ENCODE data around the gene DIP2C.
A peak's percentile ranks its signal among the peaks of the same experiment; 100 is the strongest.

DIP2C gene, protein sequence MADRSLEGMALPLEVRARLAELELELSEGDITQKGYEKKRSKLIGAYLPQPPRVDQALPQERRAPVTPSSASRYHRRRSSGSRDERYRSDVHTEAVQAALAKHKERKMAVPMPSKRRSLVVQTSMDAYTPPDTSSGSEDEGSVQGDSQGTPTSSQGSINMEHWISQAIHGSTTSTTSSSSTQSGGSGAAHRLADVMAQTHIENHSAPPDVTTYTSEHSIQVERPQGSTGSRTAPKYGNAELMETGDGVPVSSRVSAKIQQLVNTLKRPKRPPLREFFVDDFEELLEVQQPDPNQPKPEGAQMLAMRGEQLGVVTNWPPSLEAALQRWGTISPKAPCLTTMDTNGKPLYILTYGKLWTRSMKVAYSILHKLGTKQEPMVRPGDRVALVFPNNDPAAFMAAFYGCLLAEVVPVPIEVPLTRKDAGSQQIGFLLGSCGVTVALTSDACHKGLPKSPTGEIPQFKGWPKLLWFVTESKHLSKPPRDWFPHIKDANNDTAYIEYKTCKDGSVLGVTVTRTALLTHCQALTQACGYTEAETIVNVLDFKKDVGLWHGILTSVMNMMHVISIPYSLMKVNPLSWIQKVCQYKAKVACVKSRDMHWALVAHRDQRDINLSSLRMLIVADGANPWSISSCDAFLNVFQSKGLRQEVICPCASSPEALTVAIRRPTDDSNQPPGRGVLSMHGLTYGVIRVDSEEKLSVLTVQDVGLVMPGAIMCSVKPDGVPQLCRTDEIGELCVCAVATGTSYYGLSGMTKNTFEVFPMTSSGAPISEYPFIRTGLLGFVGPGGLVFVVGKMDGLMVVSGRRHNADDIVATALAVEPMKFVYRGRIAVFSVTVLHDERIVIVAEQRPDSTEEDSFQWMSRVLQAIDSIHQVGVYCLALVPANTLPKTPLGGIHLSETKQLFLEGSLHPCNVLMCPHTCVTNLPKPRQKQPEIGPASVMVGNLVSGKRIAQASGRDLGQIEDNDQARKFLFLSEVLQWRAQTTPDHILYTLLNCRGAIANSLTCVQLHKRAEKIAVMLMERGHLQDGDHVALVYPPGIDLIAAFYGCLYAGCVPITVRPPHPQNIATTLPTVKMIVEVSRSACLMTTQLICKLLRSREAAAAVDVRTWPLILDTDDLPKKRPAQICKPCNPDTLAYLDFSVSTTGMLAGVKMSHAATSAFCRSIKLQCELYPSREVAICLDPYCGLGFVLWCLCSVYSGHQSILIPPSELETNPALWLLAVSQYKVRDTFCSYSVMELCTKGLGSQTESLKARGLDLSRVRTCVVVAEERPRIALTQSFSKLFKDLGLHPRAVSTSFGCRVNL (N-terminal part only)

DNA sequence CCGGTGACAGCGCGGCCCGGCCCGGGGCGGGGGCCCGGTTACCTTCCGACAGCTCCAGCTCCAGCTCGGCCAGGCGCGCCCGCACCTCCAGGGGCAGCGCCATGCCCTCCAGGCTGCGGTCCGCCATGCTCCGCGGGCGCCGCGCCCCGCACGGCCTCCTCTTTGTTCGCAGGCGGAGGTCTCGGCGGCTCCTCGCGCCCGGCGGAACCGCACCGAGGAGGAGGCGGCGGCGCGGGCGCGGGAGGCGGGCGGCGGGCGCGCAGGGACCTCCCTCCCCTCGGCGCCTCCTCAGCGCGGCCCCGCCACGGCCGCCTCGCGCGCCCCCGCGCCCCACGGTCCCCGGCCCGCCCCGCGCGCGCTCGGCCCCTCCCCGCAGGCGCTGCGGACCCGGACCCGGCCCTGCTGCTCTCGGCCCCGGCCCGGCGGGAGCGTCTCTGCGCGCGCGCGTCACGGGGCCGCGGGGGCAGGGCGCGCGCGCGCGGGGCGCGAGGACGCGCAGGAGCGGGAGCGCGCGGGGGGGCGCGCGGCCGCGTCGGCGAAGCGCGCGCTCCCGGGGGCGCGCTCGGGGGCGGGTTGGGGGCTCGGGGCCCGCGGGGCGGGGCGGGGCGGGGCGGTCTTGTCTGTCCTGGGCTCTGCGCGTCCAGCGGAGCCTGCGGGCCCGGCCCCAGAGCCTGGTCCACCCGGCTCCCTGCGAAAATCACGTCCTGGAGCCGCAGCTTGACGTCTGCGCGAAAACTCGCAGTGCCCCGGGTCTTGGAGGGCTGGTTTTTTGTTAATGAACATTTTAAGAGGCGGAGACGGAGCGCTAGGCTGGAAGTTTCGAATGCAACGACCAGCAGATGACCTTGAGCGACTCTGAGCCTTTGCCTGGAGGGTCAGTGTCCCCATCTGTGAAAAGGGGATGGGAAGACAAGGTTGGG, at the start of gene DIP2C:
Gene DIP2C (minus strand): TSS at position 217 of the 920 bp plus-strand sequence. CDS start 90 bp downstream, at position 127.
- Mint-ChIP-seq H3K9me3 (no peaks in the 10 kb centered on the region), H3K36me3 (ENCODE audit: low read depth) (no peaks in the 10 kb centered on the region), H3K4me3 (peak within 1 kb of the TSS; percentile 52), H3K27me3 (peaks cover 46% of the 10 kb centered on the region), H3K27ac (no peak within 1 kb of the TSS), H3K4me1 (peaks cover 3% of the 10 kb centered on the region)
- no peak for DNase-seq
- ATAC-seq, result no peak

DNA sequence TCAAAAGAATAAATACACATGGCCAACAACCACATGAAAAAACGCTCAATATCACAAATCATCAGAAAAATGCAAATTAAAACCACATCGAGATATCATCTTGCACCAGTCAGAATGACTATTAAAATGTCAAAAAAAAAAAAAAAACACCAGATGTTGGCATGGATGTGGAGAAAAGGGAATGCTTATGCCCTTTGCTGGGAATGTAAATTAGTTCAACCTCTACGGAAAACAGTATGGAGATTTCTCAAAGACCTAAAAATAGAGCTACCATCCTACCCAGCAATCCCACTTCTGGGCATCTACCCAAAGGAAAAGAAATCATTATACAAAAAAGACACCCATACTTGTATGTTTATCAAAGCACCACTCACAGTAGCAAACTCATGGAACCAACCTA, 45.0 kb upstream of the DIP2C start:
- H3K27ac Mint-ChIP-seq, result no peak overlapping the region
- peaks cover 7% of the 10 kb centered on the region for H3K27me3 Mint-ChIP-seq
- peaks cover 7% of the 10 kb centered on the region for H3K9me3 Mint-ChIP-seq
- no peak overlapping the region for H3K4me3 Mint-ChIP-seq
- H3K36me3 Mint-ChIP-seq (ENCODE audit: low read depth), result peaks cover 2% of the 10 kb centered on the region
- DNase-seq (no peak), ATAC-seq (no peak)
- no peaks in the 10 kb centered on the region for H3K4me1 Mint-ChIP-seq

DNA sequence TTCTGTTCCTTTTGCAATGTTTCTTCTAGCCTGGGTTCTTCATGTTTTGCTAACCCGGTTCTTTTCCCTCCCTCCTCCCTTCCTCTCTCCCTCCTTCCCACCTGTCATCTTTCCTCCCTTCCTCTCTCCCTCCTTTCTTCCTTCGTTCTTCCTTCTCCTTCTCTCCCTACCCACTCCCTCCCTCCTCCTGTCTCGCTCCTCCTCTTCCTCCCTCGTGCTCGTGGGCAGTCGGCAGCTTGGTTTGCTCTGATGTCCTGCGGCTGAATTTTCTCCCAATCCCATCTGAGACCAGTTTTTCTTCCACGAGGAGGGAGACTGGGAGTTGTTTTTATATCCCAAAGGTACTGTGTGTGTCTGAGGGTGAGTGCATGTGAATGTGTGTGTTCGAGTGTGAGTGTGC, 43.6 kb upstream of the DIP2C start:
- Mint-ChIP-seq H3K27me3 (peaks cover 7% of the 10 kb centered on the region), H3K27ac (no peak overlapping the region), H3K4me3 (no peak overlapping the region), H3K4me1 (no peaks in the 10 kb centered on the region), H3K9me3 (peaks cover 7% of the 10 kb centered on the region), H3K36me3 (ENCODE audit: low read depth) (peaks cover 2% of the 10 kb centered on the region)
- DNase-seq (no peak), ATAC-seq (no peak)

DNA sequence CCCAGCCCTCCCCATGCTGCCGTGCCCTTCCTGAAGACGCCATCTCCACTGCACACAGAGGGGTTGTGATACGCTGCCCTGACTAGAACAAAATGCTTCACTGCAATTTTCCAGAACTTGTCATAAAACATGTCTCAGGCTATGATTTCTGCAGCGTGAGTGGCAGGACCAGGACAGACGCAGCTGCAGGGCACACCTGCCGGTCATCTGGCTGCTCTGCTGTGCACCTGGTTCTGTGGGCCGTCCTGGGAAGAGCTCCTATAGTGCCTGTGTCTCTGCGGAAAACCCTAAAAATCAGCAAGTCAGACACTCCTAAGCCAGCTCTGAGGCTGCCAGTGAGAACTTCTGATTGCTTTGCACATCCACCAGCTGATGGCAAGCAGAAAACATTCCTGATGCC, 39.7 kb upstream of the DIP2C start:
- no peak overlapping the region for H3K27ac Mint-ChIP-seq
- H3K4me3 Mint-ChIP-seq, result no peak overlapping the region
- H3K9me3 Mint-ChIP-seq, result no peaks in the 10 kb centered on the region
- peaks cover 7% of the 10 kb centered on the region for H3K27me3 Mint-ChIP-seq
- DNase-seq (no peak), ATAC-seq (no peak)
- no peaks in the 10 kb centered on the region for H3K36me3 Mint-ChIP-seq (ENCODE audit: low read depth)
- H3K4me1 Mint-ChIP-seq, result no peaks in the 10 kb centered on the region

DNA sequence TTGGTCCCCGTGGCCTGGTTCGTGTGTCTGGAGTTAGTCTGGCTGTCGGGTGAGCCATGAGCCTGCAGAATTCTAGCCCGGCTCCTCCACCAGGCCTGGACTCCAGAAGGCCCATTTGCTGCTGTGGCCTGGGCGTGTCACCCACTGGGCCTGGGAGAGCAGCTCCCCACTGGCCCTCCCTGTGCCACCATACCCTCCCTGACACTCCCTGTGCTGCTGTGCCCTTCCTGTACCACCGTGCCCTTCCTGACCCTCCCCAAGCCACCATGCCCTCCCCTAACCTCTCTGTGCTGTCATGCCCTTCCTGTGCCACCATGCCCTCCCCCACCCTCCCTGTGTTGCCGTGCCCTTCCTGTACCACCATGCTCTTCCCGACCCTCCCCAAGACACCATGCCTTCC, 39.1 kb upstream of the DIP2C start:
- Mint-ChIP-seq H3K27ac (no peak overlapping the region), H3K9me3 (no peaks in the 10 kb centered on the region), H3K36me3 (ENCODE audit: low read depth) (no peaks in the 10 kb centered on the region), H3K4me1 (no peaks in the 10 kb centered on the region), H3K27me3 (peaks cover 7% of the 10 kb centered on the region), H3K4me3 (no peak overlapping the region)
- ATAC-seq, result no peak
- no peak for DNase-seq

DNA sequence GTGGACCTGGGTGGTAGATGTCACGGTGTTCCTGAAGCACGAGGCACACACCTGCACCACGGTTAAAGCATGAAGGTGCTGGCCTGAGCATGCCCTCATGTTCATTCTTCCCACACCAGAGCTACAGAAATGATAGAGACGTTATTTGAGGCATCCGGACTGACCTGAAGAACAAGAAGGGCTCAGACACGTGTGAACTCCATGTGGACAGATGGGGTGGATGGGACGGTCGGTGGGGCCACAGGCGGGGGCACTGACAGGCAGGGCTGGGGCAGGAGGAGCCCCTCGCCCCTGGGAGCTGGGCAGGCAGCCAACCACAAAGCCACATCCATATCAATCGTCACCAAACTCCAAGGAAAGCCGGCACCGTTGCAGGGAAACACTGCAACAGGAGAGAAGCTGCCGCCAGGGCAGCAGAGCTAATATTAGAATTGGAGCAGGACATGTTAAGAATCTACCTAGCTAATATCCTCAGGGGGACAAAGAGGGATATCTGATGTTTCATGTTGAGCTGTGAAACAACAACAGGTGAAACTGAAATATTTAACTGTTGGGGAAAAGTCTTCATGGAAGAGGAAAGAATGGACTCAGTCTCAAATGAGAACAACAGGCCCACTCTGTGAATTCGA, 37.8 kb upstream of the DIP2C start:
- H3K9me3 Mint-ChIP-seq, result no peaks in the 10 kb centered on the region
- H3K27me3 Mint-ChIP-seq, result no peaks in the 10 kb centered on the region
- no peak overlapping the region for H3K4me3 Mint-ChIP-seq
- DNase-seq, result no peak
- no peak for ATAC-seq
- H3K4me1 Mint-ChIP-seq, result no peaks in the 10 kb centered on the region
- no peak overlapping the region for H3K27ac Mint-ChIP-seq
- no peaks in the 10 kb centered on the region for H3K36me3 Mint-ChIP-seq (ENCODE audit: low read depth)

DNA sequence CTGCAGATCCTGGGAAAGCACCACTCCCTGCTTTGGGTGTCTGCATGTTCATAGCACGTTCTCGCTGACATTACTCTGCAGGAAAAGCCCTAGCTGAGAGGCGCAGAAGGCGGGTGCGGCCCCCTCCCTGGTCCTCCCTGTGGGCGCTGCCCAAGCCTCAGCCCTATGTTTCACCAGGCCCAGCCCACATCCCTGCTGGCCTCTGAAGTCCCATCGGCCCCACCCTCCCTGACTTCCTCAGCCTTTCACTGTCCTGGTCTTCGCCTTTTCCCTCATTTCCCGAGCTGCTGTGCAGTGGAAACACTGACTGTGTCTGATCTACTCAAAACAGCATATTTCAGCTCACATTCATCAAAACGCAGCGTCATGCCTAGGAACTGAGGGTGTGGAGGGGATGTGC, 36.3 kb upstream of the DIP2C start:
- DNase-seq, result no peak
- H3K4me1 Mint-ChIP-seq, result no peaks in the 10 kb centered on the region
- no peak for ATAC-seq
- no peaks in the 10 kb centered on the region for H3K27me3 Mint-ChIP-seq
- no peak overlapping the region for H3K4me3 Mint-ChIP-seq
- H3K27ac Mint-ChIP-seq, result no peak overlapping the region
- H3K9me3 Mint-ChIP-seq, result no peaks in the 10 kb centered on the region
- H3K36me3 Mint-ChIP-seq (ENCODE audit: low read depth), result no peaks in the 10 kb centered on the region

DNA sequence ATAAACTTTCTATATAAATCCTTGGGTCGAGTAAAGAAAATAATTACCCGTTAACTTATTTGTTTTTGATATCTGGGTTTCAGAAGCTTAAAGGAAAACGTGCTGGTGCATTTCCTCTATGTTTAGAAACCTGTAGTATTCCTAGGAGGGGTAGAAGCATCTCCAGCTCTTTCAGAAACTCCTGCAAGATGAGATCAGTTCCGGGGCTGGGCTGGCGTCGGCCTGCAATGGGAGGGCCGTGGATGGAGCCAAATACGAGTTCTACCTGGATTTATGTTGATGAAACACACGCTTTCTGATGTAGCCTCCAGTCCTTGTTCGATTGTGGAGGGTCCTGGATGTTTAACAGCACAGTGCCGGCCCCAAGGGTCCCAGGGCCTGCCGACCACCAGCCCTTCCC, 35.8 kb upstream of the DIP2C start:
- Mint-ChIP-seq H3K4me1 (no peaks in the 10 kb centered on the region), H3K4me3 (no peak overlapping the region), H3K27me3 (no peaks in the 10 kb centered on the region), H3K27ac (no peak overlapping the region), H3K9me3 (no peaks in the 10 kb centered on the region), H3K36me3 (ENCODE audit: low read depth) (no peaks in the 10 kb centered on the region)
- ATAC-seq (no peak), DNase-seq (no peak)

DNA sequence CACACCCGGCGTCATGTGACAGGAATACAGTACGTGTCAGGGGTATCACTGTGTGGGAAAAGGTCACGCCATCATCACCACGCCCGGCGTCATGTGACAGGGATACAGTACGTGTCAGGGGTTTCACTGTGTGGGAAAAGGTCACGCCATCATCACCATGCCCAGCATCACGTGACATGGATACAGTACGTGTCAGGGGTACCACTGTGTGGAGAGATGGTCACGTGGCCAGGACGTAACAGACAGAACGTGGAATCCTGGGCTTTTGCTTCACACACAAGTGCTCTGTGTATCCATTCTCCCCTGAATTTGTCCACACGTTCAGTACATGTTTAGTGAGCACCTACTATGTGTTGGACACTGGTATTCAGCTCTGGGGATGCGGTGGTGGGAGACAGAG, 34.5 kb upstream of the DIP2C start:
- Mint-ChIP-seq H3K4me3 (no peak overlapping the region), H3K9me3 (no peaks in the 10 kb centered on the region), H3K27me3 (no peaks in the 10 kb centered on the region), H3K27ac (no peak overlapping the region), H3K36me3 (ENCODE audit: low read depth) (no peaks in the 10 kb centered on the region), H3K4me1 (no peaks in the 10 kb centered on the region)
- ATAC-seq (no peak), DNase-seq (no peak)

DNA sequence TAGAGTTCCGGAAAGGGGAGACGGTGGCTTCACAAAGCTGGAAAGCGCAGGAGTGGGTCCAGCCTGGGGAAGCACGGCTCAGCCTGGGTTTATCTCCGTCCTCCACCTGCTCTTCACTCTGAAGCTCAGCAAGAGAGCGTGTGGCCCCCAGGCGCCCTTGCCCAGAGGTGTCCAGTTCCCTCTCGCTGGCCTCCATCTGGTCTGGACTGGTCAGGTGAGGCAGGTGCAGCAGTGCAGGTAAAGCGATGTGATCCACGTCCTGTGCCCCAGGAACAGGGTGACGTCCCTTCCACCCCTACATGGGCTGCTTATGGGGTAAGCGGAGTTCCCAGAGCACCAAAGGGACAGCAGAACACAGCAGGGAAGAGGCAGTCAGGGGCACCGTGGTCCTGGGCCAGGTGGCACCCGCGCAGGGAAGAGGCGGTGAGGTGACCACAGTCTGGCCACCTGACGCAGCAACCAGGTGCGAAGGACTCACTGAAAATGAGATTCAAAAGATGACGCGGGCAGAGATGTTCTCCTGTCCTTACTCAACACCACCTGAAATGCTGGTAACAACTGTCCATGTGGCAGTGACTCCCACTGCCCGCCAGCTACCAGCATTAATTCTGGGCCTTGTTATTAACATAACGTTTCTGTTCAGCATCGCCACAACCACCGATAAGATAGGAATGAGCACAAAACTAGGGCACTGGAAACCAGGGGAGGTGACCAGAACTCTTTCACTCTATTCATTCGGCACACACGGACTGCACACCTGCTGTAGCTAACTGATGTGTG, 33.0 kb upstream of the DIP2C start:
- no peak overlapping the region for H3K27ac Mint-ChIP-seq

DNA sequence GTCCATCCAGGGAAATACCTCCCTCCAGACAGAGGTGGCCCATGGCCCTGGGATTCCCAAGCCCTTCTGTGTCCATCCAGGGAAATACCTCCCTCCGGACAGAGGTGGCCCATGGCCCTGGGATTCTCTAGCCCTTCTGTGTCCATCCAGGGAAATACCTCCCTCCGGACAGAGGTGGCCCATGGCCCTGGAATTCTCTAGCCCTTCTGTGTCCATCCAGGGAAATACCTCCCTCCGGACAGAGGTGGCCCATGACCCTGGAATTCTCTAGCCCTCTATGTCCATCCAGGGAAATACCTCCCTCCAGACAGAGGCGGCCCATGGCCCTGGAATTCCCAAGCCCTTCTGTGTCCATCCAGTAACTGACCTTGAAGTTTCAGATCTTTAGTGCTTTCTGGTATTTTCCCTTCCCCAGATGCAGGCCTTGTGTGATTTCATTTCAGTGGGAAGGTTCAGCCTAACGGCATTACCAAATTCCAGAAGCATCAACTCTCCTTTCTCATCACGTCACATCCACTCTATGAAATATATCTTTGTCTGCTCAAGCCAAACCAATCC, 28.8 kb upstream of the DIP2C start:
- no peaks in the 10 kb centered on the region for H3K4me1 Mint-ChIP-seq

More for the DNA sequence above, 33.0 kb upstream of the DIP2C start:
- Mint-ChIP-seq H3K36me3 (ENCODE audit: low read depth) (no peaks in the 10 kb centered on the region), H3K9me3 (no peaks in the 10 kb centered on the region), H3K4me3 (no peak overlapping the region), H3K4me1 (no peaks in the 10 kb centered on the region), H3K27me3 (no peaks in the 10 kb centered on the region)
- ATAC-seq (no peak), DNase-seq (no peak)

DNA sequence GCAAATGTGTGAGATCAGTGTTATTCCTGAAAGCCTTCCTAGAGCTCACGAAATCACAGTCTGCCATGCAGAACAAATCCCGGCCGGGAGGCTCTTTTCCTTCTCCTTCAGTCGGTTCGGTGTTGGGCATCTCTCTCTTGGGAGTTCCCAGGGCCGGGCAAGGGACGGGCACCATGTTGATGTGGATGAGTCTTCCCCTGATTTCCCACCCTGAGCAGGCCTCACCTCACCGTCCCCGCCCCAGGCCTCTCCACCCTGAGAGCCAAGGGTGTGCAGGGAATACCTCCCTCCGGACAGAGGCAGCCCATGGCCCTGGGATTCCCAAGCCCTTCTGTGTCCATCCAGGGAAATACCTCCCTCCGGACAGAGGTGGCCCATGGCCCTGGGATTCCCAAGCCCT, 28.0 kb upstream of the DIP2C start:
- no peaks in the 10 kb centered on the region for H3K27me3 Mint-ChIP-seq
- DNase-seq (no peak), ATAC-seq (no peak)
- H3K4me3 Mint-ChIP-seq, result no peak overlapping the region
- H3K36me3 Mint-ChIP-seq (ENCODE audit: low read depth), result no peaks in the 10 kb centered on the region
- no peaks in the 10 kb centered on the region for H3K4me1 Mint-ChIP-seq
- no peaks in the 10 kb centered on the region for H3K9me3 Mint-ChIP-seq
- H3K27ac Mint-ChIP-seq, result no peak overlapping the region

More for the DNA sequence above, 28.8 kb upstream of the DIP2C start:
- H3K36me3 Mint-ChIP-seq (ENCODE audit: low read depth), result no peaks in the 10 kb centered on the region
- H3K27me3 Mint-ChIP-seq, result no peaks in the 10 kb centered on the region
- no peak for DNase-seq
- no peak overlapping the region for H3K27ac Mint-ChIP-seq
- H3K4me3 Mint-ChIP-seq, result no peak overlapping the region
- ATAC-seq, result no peak
- no peaks in the 10 kb centered on the region for H3K9me3 Mint-ChIP-seq
